MM.1S (cell line): ENCODE data around the gene PRSS16.

Experiments used
- CTCF ChIP-seq: fragments of 300-600 bp; sonication (generic); IDR thresholded peaks from 2 replicates; pipeline ENCODE4 v1.5.1; 2016; ENCODE audit warnings: antibody characterized with exemption, low read length, mixed read lengths
- EZH2 ChIP-seq: fragments of 300-600 bp; sonication (generic); optimal IDR thresholded peaks from 2 replicates; pipeline ENCODE3; 2017; ENCODE audit warnings: low read depth, mild to moderate bottlenecking, antibody characterized with exemption, low read length, mixed read lengths
- EZH2phosphoT487 ChIP-seq: fragments of 300-600 bp; sonication (generic); IDR thresholded peaks from 2 replicates; pipeline ENCODE4 v1.6.1; 2018; ENCODE audit warnings: antibody characterized with exemption, low read length

- TF ChIP-seq CTCF, result no peak
- TF ChIP-seq EZH2, result no peak
- TF ChIP-seq EZH2phosphoT487, result no peak
Observed at GRCh38 chr6:27281569-27281968, 34.1 kb downstream of the PRSS16 start.
